LNCaP clone FGC (cell line): Measurements from ENCODE around the gene LIFR.

Experiments used
- DNase-seq: peaks from one replicate; pipeline ENCODE4 v3.0.0-alpha.2; 2011; ENCODE audit warnings: low read depth
- H3K4me3 ChIP-seq: 2 replicates; pipeline ENCODE4 v1.5.1; 2011; ENCODE audit warnings: mild to moderate bottlenecking, low read depth, low read length, control low read depth
- TF ChIP-seq, protein P1 (sequence below): IDR thresholded peaks from 2 replicates; pipeline ENCODE4 v1.5.1; 2012; ENCODE audit warnings: mild to moderate bottlenecking; ENCODE audit not compliant: control insufficient read depth, insufficient read depth; ENCODE audit errors: extremely low read depth

Gene LIFR

DNA sequence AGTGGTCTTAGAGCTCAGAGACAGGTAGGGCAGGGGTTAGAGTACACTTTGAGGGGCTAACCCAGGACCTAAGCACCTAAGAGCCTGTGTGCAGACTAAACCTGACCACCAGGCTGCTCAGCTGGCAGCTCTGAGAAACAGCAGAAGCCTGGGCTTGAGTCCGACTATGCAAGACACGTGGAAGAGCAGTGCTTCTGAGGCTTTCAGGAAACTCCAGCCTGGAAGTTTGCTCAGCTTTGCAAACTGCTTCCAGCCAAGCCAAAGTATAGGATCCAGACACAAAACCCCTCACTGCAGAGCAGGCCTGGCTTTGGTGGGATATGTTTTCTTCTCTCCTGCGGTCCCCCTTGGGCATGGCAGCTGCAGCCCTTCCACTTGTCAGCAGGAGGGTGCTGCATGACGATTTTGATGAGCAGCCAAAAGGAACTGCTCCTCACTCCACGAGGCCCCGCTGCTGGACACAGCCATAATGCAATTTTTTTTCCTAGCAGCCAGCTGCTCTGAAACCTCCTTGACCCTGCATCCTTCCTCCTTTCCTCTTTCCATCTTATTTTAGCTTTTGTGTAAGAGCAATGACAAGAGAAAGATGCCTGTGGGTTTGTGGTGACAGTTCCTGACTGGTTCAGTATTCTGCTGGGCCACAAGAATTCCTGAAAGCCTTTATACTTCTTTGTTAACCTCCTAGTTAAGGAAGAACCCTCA, 123.1 kb downstream of the LIFR start:
- TF ChIP-seq, protein P1, sequence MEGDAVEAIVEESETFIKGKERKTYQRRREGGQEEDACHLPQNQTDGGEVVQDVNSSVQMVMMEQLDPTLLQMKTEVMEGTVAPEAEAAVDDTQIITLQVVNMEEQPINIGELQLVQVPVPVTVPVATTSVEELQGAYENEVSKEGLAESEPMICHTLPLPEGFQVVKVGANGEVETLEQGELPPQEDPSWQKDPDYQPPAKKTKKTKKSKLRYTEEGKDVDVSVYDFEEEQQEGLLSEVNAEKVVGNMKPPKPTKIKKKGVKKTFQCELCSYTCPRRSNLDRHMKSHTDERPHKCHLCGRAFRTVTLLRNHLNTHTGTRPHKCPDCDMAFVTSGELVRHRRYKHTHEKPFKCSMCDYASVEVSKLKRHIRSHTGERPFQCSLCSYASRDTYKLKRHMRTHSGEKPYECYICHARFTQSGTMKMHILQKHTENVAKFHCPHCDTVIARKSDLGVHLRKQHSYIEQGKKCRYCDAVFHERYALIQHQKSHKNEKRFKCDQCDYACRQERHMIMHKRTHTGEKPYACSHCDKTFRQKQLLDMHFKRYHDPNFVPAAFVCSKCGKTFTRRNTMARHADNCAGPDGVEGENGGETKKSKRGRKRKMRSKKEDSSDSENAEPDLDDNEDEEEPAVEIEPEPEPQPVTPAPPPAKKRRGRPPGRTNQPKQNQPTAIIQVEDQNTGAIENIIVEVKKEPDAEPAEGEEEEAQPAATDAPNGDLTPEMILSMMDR, result no peak
- no peak for DNase-seq
- H3K4me3 ChIP-seq, result no peak overlapping the region

DNA sequence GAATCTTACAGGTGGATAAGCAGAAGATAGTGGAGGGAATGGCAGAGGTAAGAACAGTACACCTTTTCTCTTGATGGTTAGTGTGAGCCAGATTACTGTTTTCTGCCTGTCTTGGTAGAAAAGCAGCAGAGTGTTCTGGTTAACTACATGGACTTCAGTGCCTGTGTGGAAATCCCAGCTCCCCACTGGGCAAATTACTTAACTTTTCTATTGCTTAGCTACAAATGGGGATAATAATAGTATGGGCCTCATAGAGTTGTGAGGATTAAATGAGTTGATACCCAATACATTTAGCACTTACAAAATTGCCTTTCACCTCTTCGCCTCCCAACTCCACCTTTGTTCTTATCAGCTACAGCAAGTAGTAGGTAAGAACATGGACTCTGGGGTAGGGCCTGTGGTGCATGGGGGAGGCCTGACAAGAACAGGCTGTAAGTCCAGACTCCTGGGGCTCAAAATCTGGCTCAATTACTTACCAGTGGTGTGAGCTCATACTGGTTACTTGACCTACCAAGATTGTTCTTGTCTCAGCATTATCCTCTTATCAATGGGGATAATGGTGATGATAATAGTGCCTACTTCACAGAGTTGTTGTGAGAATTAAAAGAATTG, 125.1 kb downstream of the LIFR start:
- no peak for DNase-seq
- no peak overlapping the region for H3K4me3 ChIP-seq
- TF ChIP-seq, protein P1, result no peak

DNA sequence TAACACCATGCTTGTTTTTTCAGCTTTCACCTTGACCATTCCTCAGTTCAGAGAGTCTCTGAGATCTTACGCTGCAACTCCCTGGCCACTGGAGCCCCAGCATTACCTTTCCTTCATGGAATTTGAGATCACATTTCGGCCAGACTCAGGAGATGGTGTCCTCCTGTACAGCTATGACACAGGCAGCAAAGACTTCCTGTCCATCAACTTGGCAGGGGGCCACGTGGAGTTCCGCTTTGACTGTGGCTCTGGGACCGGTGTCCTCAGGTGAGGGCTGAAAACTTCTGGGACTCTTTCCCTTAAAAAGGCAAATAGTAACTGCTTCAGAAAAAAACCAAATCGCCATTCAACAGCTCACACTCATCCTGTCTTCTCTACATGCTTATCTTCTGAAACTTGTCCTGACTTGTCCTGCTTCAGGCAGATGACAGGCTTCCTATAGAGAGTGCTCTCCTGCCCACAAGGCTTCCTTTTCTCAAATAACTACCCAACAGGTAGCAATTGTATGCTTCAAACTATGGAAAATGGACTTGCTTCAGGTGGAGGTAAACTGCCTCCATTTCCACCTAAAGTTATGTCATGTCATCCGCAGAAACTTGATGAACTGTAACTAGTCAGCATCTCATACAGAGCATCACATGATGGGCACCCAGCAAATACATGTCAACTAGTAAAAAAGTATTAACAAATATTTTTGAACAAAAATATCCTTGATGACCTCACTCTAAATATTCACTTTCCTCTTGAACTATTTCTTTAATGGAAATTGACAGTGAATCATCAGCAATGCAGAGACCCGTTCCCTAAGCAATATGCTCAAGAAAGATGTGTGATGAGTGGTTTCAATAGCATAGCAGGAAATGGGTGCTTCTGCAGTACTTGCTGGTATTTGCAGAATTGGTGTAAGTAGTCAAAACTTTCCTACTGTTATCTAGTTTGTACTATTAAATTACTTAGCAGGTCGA, 129.2 kb downstream of the LIFR start:
- TF ChIP-seq, protein P1, result no peak
- no peak for DNase-seq
- no peak overlapping the region for H3K4me3 ChIP-seq

DNA sequence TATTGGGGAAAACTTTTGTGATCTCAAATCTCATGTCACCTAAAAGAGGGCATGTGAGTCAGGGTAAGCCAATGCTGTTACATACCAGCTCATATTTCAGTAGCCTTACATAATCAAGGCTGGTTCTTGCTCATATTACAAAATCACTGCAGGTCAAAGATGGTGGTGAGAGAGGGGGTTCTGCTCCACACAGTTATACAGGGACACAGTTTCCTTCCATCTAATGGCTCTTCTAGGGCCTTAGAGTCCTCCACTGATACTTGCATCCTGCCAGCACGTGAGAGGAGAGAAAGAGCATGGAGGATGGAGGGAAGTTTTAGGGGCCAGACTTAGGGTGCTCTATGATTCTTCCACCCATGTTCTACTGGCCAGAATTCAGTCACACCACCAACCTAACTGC, 130.0 kb downstream of the LIFR start:
- TF ChIP-seq, protein P1, result no peak
- H3K4me3 ChIP-seq, result no peak overlapping the region
- DNase-seq, result no peak
